Muscle of leg (tissue), 11 donors: ENCODE data around the gene IL12RB2. TPM values are rescaled to one million over a fixed set of nuclear protein-coding genes. Genes with fewer than 3 reads are reported as not detected.
"Not testable (repeated sequence)": the region's sequence is repeated elsewhere in the genome, so short reads cannot be mapped to it uniquely, and the experiment has no call there.

ENCODE experiments used
- DNase-seq: peaks from one replicate; pipeline ENCODE4 v3.0.0; 2013
- H3K27ac ChIP-seq: one replicate; pipeline ENCODE4 v1.5.1; 2013; ENCODE audit warnings: mild to moderate bottlenecking, low read length, control low read depth
- H3K27me3 ChIP-seq: one replicate; pipeline ENCODE4 v1.6.1; 2013; ENCODE audit warnings: low read length; ENCODE audit not compliant: control insufficient read depth, insufficient read depth
- H3K36me3 ChIP-seq: one replicate; pipeline ENCODE4 v1.6.1; 2013; ENCODE audit warnings: low read length; ENCODE audit not compliant: control insufficient read depth, insufficient read depth
- H3K4me1 ChIP-seq: one replicate; pipeline ENCODE4 v1.6.1; 2013; ENCODE audit warnings: low read length; ENCODE audit not compliant: control insufficient read depth, insufficient read depth
- H3K4me3 ChIP-seq: one replicate; pipeline ENCODE4 v1.5.1; 2013; ENCODE audit warnings: low read length, control low read depth
- H3K9me3 ChIP-seq: replicated peaks from 2 replicates; pipeline ENCODE4 v1.6.1; 2013; ENCODE audit warnings: low read depth, low read length; ENCODE audit not compliant: control insufficient read depth
- WGBS: methylation state at CpG from one replicate; pipeline ENCODE4 v1.1.5; 2013; ENCODE audit warnings: missing lambda C conversion rate; ENCODE audit not compliant: insufficient coverage; 5-methylcytosine and 5-hydroxymethylcytosine counted together
- polyA plus RNA-seq, 8 donors: library from polyadenylated mRNA; unstranded; fragments of 120-200 nt; gene quantifications; one replicate each; pipeline versions ENCODE4 v1.2.1 to v1.2.3, GENCODE V29; 2013; ENCODE audit warnings: inconsistent platforms in 1 of 8, low replicate concordance in 1 of 8; ENCODE audit not compliant: insufficient read length in 8 of 8, insufficient read depth in 1 of 8
- total RNA-seq: library from RNA; stranded (reverse); fragments of 120-200 nt; gene quantifications from one replicate; pipeline ENCODE4 v1.2.4, GENCODE V29; 2013

The IL12RB2 gene
- total and polyA plus RNA-seq, 9 donors, result 0.52 to 1.4 (median 0.87) TPM

GRCh38 chr1:67437961-67438360 lies 130.3 kb downstream of the IL12RB2 start:
- no peak overlapping the region for H3K27ac ChIP-seq
- WGBS, result no CpG with 5 or more reads among the region's 2 CpGs
- no peaks in the 10 kb centered on the region for H3K27me3 ChIP-seq

GRCh38 chr1:67439277-67440029 lies 131.8 kb downstream of the IL12RB2 start:
- Histone ChIP-seq H3K36me3 (no peaks in the 10 kb centered on the region), H3K27me3 (no peaks in the 10 kb centered on the region), H3K4me1 (peaks cover 9% of the 10 kb centered on the region), H3K27ac (no peak overlapping the region), H3K9me3 (no peaks in the 10 kb centered on the region), H3K4me3 (no peak overlapping the region)
- 70% methylated on average over 3 of the region's 6 CpGs for WGBS
- no peak for DNase-seq

More at GRCh38 chr1:67437961-67438360, 130.3 kb downstream of the IL12RB2 start:
- DNase-seq, result no peak
- Histone ChIP-seq H3K36me3 (no peaks in the 10 kb centered on the region), H3K9me3 (no peaks in the 10 kb centered on the region), H3K4me3 (no peak overlapping the region), H3K4me1 (peaks cover 9% of the 10 kb centered on the region)

GRCh38 chr1:67440339-67440738 lies 132.7 kb downstream of the IL12RB2 start:
- no peak overlapping the region for H3K4me3 ChIP-seq
- H3K36me3 ChIP-seq, result no peaks in the 10 kb centered on the region
- no peaks in the 10 kb centered on the region for H3K27me3 ChIP-seq
- peaks cover 9% of the 10 kb centered on the region for H3K4me1 ChIP-seq
- H3K9me3 ChIP-seq, result no peaks in the 10 kb centered on the region
- no CpG with 5 or more reads among the region's 3 CpGs for WGBS
- H3K27ac ChIP-seq, result no peak overlapping the region
- DNase-seq, result no peak

- no peaks in the 10 kb centered on the region for H3K9me3 ChIP-seq
- H3K4me1 ChIP-seq, result peaks cover 9% of the 10 kb centered on the region
- peak; percentile 70 for DNase-seq
- no peaks in the 10 kb centered on the region for H3K27me3 ChIP-seq
- H3K27ac ChIP-seq, result peak overlapping the region; percentile 2
- H3K36me3 ChIP-seq, result no peaks in the 10 kb centered on the region
- no peak overlapping the region for H3K4me3 ChIP-seq
- WGBS, result no CpG with 5 or more reads among the region's 3 CpGs
Observed at GRCh38 chr1:67441183-67441582, 133.5 kb downstream of the IL12RB2 start.

- no peaks in the 10 kb centered on the region for H3K9me3 ChIP-seq
- H3K4me3 ChIP-seq, result no peak overlapping the region
- no peak for DNase-seq
- WGBS, result no CpG with 5 or more reads among the region's 2 CpGs
- peaks cover 9% of the 10 kb centered on the region for H3K4me1 ChIP-seq
- no peaks in the 10 kb centered on the region for H3K36me3 ChIP-seq
- H3K27me3 ChIP-seq, result no peaks in the 10 kb centered on the region
- H3K27ac ChIP-seq, result peak overlapping the region; percentile 2
Observed at GRCh38 chr1:67441739-67442281, 134.1 kb downstream of the IL12RB2 start.

GRCh38 chr1:67446014-67446413 lies 138.3 kb downstream of the IL12RB2 start:
- H3K36me3 ChIP-seq, H3K4me1 ChIP-seq, H3K9me3 ChIP-seq, DNase-seq, H3K27me3 ChIP-seq, H3K27ac ChIP-seq, H3K4me3 ChIP-seq: not testable (repeated sequence)
- no CpG with 5 or more reads among the region's 5 CpGs for WGBS

Other genes starting within 250 kb of the IL12RB2 start
- not detected for gene C1orf141, start 172.9 kb upstream of the IL12RB2 start, total RNA-seq
- gene C1orf141, start 172.9 kb upstream of the IL12RB2 start, polyA plus RNA-seq, result under 1 TPM in 1 of 8 donors, not detected in 7; 0.54 TPM
- gene IL23R, start 141.4 kb upstream of the IL12RB2 start, total RNA-seq, result 0.04 TPM
- gene IL23R, start 141.4 kb upstream of the IL12RB2 start, polyA plus RNA-seq, result under 1 TPM in 3 of 8 donors, not detected in 5; 0.05 to 0.12 (median 0.07) TPM
- 206 TPM for gene SERBP1, start 122.5 kb downstream of the IL12RB2 start, total RNA-seq
- 100 to 1,000 TPM; 353 to 443 (median 428) TPM for gene SERBP1, start 122.5 kb downstream of the IL12RB2 start, polyA plus RNA-seq